GM21717 (cell line): ENCODE measurements around the gene BOD1L1.
"Not testable (repeated sequence)": the region's sequence is repeated elsewhere in the genome, so short reads cannot be mapped to it uniquely, and the experiment has no call there.

Experiments
- ATAC-seq: cut with Tn5 transposase; IDR thresholded peaks from one replicate; pipeline ENCODE4 v1.9.1; 2021; ENCODE audit warnings: mild to moderate bottlenecking, moderate library complexity; ENCODE audit not compliant: unreplicated experiment

Gene BOD1L1

DNA sequence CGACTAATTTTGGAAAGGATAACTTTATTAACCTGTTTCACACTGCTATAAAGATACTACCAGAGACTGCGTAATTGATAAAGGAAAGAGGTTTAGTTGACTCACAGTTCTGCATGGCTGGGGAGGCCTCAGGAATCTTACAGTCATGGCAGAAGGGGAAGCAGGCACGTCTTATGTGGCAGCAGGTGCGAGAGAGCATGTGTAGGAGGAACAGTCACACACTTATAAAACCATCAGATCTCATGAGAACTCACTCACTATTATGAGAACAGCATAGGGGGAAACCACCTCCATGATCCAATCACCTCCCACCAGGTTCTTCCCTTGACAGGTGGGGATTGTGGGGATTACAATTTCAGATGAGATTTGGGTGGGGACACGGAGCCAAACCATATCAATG, 67.4 kb downstream of the BOD1L1 start:
- not testable (repeated sequence) for ATAC-seq

DNA sequence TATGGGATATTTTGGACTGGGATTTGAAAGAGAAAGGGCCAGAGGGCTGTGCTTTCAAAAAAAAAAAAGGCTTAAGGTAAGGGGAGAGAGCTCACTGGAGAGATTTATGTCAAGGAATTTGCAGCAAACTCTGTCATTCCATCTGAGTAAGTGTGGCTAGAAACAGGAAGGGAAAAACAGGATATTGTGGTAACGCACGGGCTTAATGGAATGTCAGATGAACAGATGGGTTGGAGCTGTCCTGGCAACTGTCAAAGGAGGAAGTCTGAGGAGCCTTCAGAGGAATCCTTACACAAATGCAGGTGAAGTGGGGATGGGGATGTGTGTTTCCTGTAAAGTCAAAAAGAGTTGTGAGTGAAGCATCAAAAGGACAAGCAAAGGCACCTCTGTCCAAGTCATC, 68.1 kb downstream of the BOD1L1 start:
- ATAC-seq: no peak

DNA sequence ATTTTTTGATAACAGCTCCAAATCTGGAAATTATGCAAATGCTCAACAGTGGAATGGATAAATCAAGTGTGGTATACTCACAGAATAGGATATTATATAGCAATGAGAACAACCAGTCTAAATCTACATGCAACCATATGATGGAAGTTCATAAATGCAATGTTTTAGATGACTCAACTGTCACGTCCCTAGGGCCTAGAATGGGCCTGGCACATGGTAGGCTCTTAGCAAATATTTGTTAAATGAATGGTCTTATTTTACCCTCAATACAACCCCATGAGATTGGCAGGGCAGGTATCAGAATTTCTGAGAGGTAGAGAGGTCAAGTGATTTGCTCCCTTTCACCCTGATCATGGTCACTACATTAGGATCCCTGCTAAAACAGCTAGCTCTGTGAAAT, 68.6 kb downstream of the BOD1L1 start:
- ATAC-seq: no peak

DNA sequence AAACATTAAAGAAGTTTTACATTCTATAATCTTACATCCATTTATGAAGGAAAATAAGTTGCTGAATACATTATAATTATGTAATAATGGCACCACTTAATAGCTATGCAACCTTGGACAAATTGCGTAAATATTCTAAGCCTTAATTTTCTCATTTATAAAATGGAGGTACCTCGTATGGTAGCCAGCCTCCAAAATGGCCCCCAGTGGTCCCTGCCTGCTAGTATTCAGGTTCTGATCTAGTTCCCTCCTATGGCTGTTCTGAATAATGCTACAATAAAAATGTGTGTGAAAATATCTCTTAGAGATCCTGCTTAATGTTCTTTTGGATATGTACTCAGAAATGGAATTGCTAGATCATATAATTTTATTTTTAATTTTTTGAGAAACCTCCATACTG, 72.2 kb downstream of the BOD1L1 start:
- no peak for ATAC-seq

- ATAC-seq: no peak
Observed at GRCh38 chr4:13553081-13553480, 74.4 kb downstream of the BOD1L1 start.

- peak; percentile 85 for ATAC-seq
Observed at GRCh38 chr4:13548984-13549546, 78.5 kb downstream of the BOD1L1 start.

DNA sequence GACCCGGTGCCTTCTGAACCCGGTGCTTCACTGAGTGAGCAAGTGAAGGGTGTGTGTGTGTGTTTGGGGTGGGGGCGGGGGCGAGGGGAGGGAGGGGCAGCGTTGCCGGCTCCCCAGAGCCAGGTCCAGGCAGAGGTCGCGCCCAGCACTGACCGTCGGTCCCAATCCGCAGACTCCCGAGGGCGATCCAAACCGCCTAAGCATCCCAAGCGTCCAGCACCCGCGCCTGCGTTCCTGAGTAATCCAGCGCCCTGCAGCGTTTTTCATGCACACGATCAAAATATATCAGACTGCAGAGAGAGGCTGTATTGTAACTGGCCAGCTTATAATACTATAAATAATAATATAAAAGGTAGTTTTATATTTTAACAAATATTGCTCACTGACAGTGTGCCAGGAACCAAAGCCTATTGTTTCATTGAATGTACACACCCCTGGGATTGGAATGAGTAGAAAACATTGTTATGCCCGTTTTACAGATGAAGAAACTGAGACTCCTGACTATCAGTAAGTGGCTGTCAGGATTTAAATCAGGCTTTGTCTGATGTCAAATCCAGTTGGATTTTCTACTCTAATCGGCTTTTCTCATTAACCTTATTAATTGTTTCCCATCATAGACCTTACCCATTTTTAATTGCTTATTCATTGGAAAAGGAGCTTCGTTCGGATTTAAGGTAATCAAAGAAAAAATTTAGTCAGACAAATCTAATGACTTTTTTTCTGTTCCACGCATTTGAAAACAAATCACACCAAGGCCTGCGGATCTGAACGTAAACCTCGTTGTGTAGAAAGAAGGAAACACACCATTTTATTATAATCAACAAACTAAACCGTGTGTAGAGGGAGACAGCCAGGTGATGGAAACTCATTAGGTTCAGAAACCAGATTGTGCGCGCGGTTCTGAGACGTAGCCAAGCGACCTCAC, 79.2 kb downstream of the BOD1L1 start:
- peak; percentile 1 for ATAC-seq

GRCh38 chr4:13547485-13548041, 80.0 kb downstream of the BOD1L1 start:
- no peak for ATAC-seq

DNA sequence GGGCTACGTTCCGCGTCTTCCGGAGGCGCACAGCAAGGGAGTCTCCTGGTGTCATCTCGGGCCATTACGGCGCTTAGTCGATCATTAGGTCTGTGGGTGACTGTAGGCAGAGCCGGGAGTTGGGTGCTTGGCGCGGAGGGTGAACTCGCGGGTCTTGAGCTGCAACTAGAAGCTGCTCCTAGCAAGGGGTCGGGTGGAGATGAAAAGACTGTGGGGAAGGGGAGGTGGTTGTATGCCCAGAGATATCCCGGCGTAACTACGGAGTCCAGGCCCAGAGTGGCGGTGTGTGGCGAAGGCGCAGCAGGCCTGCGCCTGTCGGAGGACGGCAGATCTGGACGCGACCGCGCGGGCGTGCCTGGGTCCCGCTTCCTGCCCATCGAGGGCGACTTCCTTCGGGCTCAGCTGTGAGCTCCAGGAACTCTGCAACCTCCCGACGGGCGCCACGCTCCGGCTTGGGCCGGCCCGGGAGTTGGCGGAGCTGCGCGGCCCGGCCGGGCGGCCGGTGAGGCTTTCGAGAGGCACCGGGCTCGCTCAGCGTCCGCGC, 80.5 kb downstream of the BOD1L1 start:
- no peak for ATAC-seq

GRCh38 chr4:13546142-13546940, 81.2 kb downstream of the BOD1L1 start:
- no peak for ATAC-seq

DNA sequence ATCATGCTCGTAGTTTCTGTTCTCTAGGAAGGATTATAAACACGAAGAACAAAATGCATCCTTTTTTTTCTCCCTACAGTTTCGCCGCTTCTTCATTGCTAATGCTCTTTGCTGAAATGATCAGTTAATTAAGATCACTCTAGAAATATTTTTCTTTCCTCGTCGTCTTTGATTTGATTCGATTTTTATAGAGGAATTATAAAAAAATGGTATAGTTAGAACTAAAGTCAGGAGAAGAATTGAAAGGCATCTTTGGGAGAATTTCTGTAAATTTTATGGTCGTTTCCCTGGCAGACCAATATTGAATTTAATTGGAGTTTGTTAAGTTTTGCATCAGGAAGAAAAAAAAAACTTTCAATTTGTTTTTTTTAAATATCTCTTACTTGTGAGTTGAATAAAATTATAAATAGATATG, 82.1 kb downstream of the BOD1L1 start:
- no peak for ATAC-seq

DNA sequence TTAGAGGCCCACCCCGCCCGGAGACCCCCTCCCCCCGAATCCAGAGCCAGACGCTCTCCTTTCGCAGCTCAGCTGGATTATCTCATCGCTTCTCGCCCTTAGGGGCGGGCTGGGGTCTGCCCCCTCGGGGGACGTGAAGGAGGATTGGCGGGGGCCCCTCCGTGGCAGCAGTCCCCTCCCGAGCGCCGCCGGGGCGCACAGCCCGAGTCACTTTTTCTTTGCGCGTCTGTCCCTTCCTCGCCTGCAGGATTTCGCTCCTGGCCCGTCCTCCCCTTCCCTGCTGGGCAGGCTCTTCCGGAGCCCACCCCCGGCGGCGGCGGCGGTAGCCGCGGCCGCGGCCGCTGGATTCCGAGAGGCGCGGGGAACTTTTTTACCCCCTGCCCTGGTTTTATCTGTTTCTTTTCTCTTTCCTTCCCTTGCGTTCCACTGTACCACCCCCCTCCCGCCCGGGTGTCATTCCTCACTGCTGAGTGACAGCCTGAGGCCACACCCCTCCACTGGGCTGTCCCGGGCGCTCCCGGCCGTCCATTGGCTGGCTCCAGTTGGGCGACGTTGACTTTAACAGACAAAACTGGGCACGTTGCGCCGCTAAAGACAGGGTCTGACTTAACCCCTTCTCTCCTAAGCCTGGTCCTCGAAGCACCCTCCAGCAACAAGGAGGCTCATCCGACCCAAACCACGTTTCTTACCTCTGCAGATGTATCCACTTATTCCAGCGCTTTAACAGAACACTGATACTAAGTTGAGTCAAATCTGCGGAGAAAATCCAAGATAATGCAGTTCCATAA, 82.7 kb downstream of the BOD1L1 start:
- peak; percentile 51 for ATAC-seq

DNA sequence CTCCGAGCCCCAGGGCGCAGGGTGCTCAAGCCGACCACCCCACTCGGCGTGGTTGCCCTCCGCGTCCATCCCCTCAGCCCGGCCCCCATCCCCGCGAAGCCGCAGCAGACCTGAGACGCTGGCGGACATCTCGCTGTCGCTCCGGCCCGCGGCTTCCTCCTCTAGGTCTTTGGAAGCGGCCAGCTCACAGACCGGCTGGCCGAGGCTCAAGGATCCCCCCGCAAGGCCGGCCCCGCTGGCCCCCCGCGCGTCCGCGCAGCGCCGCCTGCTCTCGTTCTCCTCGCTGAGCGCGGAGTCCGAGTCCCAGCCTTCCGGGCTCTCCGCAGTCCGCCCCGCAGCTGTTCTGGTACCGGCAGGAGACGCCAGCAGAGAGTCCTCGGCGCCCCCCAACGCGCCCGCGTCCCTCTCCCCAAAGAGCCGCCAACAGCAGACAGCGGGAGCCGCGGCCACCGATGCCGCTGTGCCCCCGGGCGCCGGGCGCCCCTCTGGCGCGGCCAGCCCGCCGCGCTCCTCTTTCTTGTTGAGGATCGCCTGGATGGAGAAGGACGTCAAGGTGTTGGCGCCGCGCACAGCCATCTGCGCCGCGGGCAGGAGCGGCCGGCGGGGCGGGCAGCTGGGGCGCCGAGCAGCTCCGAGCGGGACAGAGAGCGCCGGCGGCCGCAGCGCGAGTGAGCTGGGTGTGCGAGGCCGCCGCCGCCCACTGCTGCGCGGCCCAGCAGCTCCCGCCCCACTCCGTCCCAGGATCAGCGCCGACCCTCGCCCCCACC, 83.5 kb downstream of the BOD1L1 start, which contains the start of gene NKX3-2:
TSS of gene NKX3-2 (minus strand) at position 670 of the 767 bp plus-strand sequence. CDS start at position 576, 94 bp downstream.
- ATAC-seq: no peak

- ATAC-seq: no peak
Observed at GRCh38 chr4:13543032-13543838, 84.3 kb downstream of the BOD1L1 start.

DNA sequence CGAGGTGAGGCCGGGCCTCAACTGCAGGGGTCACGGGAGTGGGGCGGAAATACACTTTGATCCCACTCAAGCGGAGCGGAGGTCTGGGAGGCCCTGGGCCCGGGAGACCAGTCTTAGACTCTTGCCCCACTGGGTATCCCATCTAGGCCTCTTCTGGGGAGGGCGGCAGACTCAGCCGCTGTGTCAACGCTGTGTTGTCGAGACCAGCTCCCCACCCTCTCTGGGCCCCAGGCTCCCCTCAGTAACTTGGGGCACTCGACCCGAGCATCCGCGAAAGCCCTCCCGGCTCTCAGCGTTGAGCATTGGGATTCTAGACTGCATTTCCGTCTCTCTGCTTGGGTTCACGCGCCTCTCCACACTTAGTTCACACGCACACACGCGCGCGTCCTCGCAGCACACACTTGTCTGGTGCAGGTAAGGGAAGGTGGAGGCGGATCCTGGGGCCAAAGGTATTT, 84.9 kb downstream of the BOD1L1 start:
- no peak for ATAC-seq

DNA sequence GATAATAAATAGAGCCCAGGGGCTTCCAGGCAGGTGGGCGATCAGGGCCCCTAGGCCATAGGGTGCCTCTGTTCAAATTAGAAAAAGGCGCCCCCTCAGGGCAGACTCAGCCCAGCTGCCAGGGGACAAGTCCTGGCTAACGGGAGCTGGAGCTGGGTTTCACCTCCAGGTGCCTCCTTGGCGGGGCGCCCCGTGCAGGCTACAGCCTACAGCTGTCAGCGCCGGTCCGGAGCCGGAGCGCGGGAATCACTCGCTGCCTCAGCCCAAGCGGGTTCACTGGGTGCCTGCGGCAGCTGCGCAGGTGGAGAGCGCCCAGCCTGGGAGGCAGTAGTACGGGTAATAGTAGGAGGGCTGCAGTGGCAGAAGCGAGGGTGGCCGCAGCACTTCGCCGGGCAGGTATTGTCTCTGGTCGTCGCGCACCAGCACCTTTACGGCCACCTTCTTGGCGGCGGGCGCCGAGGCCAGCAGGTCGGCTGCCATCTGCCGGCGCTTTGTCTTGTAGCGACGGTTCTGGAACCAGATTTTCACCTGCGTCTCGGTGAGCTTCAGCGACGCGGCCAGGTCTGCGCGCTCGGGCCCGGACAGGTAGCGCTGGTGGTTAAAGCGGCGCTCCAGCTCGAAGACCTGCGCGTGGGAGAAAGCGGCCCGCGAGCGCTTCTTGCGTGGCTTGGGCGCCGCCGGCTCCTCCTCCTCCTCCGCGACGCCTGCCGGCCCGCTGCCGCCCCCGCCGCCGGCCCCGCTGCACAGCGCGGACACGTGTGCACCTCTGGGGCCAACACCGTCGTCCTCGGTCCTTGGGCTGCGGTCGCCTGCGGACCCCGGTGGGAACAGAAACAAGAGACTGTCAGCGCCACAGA, 85.6 kb downstream of the BOD1L1 start:
- ATAC-seq: no peak

DNA sequence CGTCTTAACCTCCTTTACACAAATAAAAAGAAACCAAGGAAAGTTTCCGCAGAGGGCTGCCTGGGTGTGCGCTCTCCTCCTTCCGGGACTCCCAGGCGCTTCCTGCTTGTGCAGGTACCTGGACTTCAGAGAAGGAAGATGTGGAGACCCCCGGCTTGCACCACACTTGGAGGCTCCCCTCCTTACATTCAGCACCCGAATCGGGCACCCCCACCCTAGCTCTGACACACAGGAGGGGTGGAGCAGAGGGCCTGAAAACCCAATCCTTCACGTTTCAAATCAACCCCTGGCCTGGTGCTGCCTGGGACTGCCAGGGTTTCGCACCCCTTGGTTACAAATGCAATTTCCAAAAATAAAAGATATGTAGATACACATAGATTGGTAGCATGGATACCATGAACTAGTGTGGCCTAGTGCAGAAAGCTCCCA, 86.3 kb downstream of the BOD1L1 start:
- no peak for ATAC-seq
